Head of caudate nucleus (tissue), 42 donors: ENCODE results near the gene SETD3.

Source experiments
- DNase-seq, 42 donors: peaks; one replicate each; pipeline versions ENCODE4 v3.0.0 to v3.0.0-alpha.2; 2020 to 2021; ENCODE audit warnings: mixed read lengths in 7 of 42
- intact Hi-C: fragments of 100-400 bp; cut with DNase I; formaldehyde crosslinking; loops from one replicate; pipeline ENCODE4 v1.15.0; 2022

The SETD3 gene

GRCh38 chr14:99508896-99509629 is 28.4 kb upstream of the SETD3 start:
- DNase-seq: peak in 4 of 42 donors; percentile 9 to 43 (median 22)
- intact Hi-C loops: no loop called here

GRCh38 chr14:99507860-99508640 is 27.4 kb upstream of the SETD3 start:
- DNase-seq: peak in 1 of 42 donors; percentile 13
- intact Hi-C loops: no loop called here

- intact Hi-C loops: no loop called here
- DNase-seq: no peak
Observed at GRCh38 chr14:99506276-99506675, 25.6 kb upstream of the SETD3 start.

GRCh38 chr14:99505089-99505488 is 24.4 kb upstream of the SETD3 start:
- DNase-seq: no peak

GRCh38 chr14:99503848-99504453 is 23.3 kb upstream of the SETD3 start:
- intact Hi-C loops: no loop called here
- DNase-seq: no peak

More at GRCh38 chr14:99505089-99505488, 24.4 kb upstream of the SETD3 start:
- intact Hi-C loops: no loop called here

GRCh38 chr14:99502989-99503421 is 22.3 kb upstream of the SETD3 start:
- DNase-seq: peak in 3 of 42 donors; percentile 11 to 40 (median 18)
- intact Hi-C loops: no loop called here

GRCh38 chr14:99497894-99498293 is 17.2 kb upstream of the SETD3 start:
- intact Hi-C loops: no loop called here
- DNase-seq: no peak

GRCh38 chr14:99497341-99497740 is 16.7 kb upstream of the SETD3 start:
- no peak for DNase-seq
- intact Hi-C loops: no loop called here

- no peak for DNase-seq
- intact Hi-C loops: no loop called here
Observed at GRCh38 chr14:99484106-99484505, 3.4 kb upstream of the SETD3 start.

GRCh38 chr14:99481745-99482099 is 1.1 kb upstream of the SETD3 start:
- intact Hi-C loops: no loop called here
- no peak for DNase-seq

- intact Hi-C loops: no loop called here
Observed at GRCh38 chr14:99480917-99481744, 472 bp upstream of the SETD3 start, which contains the start of gene CCNK. TSS of gene CCNK (plus strand) at chr14:99481409. CDS start at chr14:99492678, 11,269 bp downstream.

GRCh38 chr14:99479160-99479905 is 1.3 kb downstream of the SETD3 start:
- intact Hi-C loops: no loop called here
- no peak for DNase-seq

More at GRCh38 chr14:99480917-99481744, 472 bp upstream of the SETD3 start, which contains the start of gene CCNK:
- DNase-seq: peak; percentile 100

GRCh38 chr14:99478128-99478527 is 2.5 kb downstream of the SETD3 start:
- DNase-seq: no peak
- intact Hi-C loops: no loop called here

- intact Hi-C loops: no loop called here
- DNase-seq: no peak
Observed at GRCh38 chr14:99476864-99477263, 3.8 kb downstream of the SETD3 start.

- intact Hi-C loops: no loop called here
- DNase-seq: no peak
Observed at GRCh38 chr14:99475660-99476059, 5.0 kb downstream of the SETD3 start.

GRCh38 chr14:99475179-99475578 is 5.5 kb downstream of the SETD3 start:
- intact Hi-C loops: no loop called here
- peak in 2 of 42 donors; percentile 6 to 7 for DNase-seq

GRCh38 chr14:99473458-99473857 is 7.2 kb downstream of the SETD3 start:
- DNase-seq: no peak
- intact Hi-C loops: no loop called here

- no peak for DNase-seq
- intact Hi-C loops: no loop called here
Observed at GRCh38 chr14:99472937-99473336, 7.7 kb downstream of the SETD3 start.
